GM12878 (cell line): ENCODE results near the gene TBXAS1.

Experiments
- BHLHE40 ChIP-seq, 2 experiments: fragments of 450-650 bp in 1 of 2; IDR thresholded peaks; 2 replicates each; pipeline ENCODE4 v1.6.1; 2011 to 2017; ENCODE audit warnings: low read depth in 2 of 2, borderline replicate concordance in 1 of 2, improper control_type of control experiment in 1 of 2, low read length in 1 of 2, mild to moderate bottlenecking in 1 of 2
- CEBPB ChIP-seq, 2 experiments: fragments of 150-350 bp in 1 of 2; IDR thresholded peaks; 2 replicates each; pipeline ENCODE4 v1.6.1; 2012 to 2014; ENCODE audit warnings: low read depth in 2 of 2, low read length in 2 of 2, borderline replicate concordance in 1 of 2, inconsistent platforms in 1 of 2
- CHD2 ChIP-seq: IDR thresholded peaks from 2 replicates; pipeline ENCODE4 v1.6.1; 2011; ENCODE audit warnings: low read depth, low read length, improper control_type of control experiment, borderline replicate concordance
- CTCF ChIP-seq, 3 experiments: IDR thresholded peaks in 2 of 3; conservative IDR thresholded peaks in 1 of 3; 2 replicates each; pipeline ENCODE4 v1.5.1; 2011; ENCODE audit warnings: low read depth in 3 of 3, low read length in 3 of 3, mild to moderate bottlenecking in 3 of 3, control low read depth in 2 of 3, moderate library complexity in 2 of 3, inconsistent platforms in 1 of 3, mixed read lengths in 1 of 3; ENCODE audit not compliant: control insufficient read depth in 2 of 3, insufficient read depth in 1 of 3; ENCODE audit errors: extremely low read depth in 1 of 3
- EP300 ChIP-seq, 2 experiments: fragments of 150-350 bp in 1 of 2; IDR thresholded peaks; 2 replicates each; pipeline ENCODE4 v1.6.1; 2011 to 2012; ENCODE audit warnings: low read depth in 2 of 2, low read length in 2 of 2, borderline replicate concordance in 1 of 2, improper control_type of control experiment in 1 of 2, inconsistent platforms in 1 of 2; ENCODE audit not compliant: control insufficient read depth in 1 of 2
- ETV6 ChIP-seq, 2 experiments: fragments of 450-650 bp in 1 of 2; IDR thresholded peaks in 1 of 2; conservative IDR thresholded peaks in 1 of 2; 2 replicates each; pipeline ENCODE4 v1.6.1; 2014; ENCODE audit warnings: antibody characterized with exemption in 1 of 2, borderline replicate concordance in 1 of 2, low read depth in 1 of 2, mild to moderate bottlenecking in 1 of 2, moderate library complexity in 1 of 2
- KLF5 ChIP-seq: fragments of 450-650 bp; IDR thresholded peaks from 2 replicates; pipeline ENCODE4 v1.6.1; 2014; ENCODE audit warnings: mild to moderate bottlenecking; ENCODE audit not compliant: partially characterized antibody
- MTA3 ChIP-seq: IDR thresholded peaks from 2 replicates; pipeline ENCODE4 v1.6.1; 2012; ENCODE audit warnings: low read length, inconsistent platforms, borderline replicate concordance
- NBN ChIP-seq: fragments of 450-650 bp; IDR thresholded peaks from 2 replicates; pipeline ENCODE4 v1.6.1; 2016
- NR2C1 ChIP-seq: fragments of 450-650 bp; IDR thresholded peaks from 2 replicates; pipeline ENCODE4 v1.6.1; 2017; ENCODE audit warnings: antibody characterized with exemption, mild to moderate bottlenecking, moderate library complexity
- POLR2A ChIP-seq: IDR thresholded peaks from 2 replicates; pipeline ENCODE4 v1.6.1; 2011; ENCODE audit warnings: low read depth, mild to moderate bottlenecking, low read length
- POLR2AphosphoS5 ChIP-seq: IDR thresholded peaks from 2 replicates; pipeline ENCODE4 v1.6.1; 2011; ENCODE audit warnings: mild to moderate bottlenecking, low read length, inconsistent platforms
- RAD21 ChIP-seq: IDR thresholded peaks from 2 replicates; pipeline ENCODE4 v1.6.1; 2011; ENCODE audit warnings: mild to moderate bottlenecking, low read depth, low read length, moderate library complexity; ENCODE audit not compliant: insufficient read depth
- USF1 ChIP-seq: IDR thresholded peaks from 2 replicates; pipeline ENCODE4 v1.6.1; 2011; ENCODE audit warnings: borderline replicate concordance, low read depth, mild to moderate bottlenecking, moderate library complexity, mixed read lengths, low read length; ENCODE audit not compliant: insufficient read depth; ENCODE audit errors: extremely low read length

- TF ChIP-seq USF1 (no peak), CTCF (IDR thresholded peaks at IDR 0.05 in 2 of 3, conservative IDR thresholded peaks at IDR 0.05 in 1 of 3; ENCODE audit: control insufficient read depth in 2 of 3, extremely low read depth in 1 of 3, insufficient read depth in 1 of 3, low read depth in 3 of 3, low read length in 3 of 3) (no peak), EP300 (IDR thresholded peaks at IDR 0.05; ENCODE audit: borderline replicate concordance in 1 of 2, control insufficient read depth in 1 of 2, low read depth in 2 of 2, low read length in 2 of 2) (no peak), ETV6 (conservative IDR thresholded peaks at IDR 0.05 in 1 of 2, IDR thresholded peaks at IDR 0.05 in 1 of 2; ENCODE audit: borderline replicate concordance in 1 of 2, low read depth in 1 of 2) (no peak), POLR2AphosphoS5 (no peak), NR2C1 (no peak), NBN (no peak), KLF5 (no peak), POLR2A (no peak), BHLHE40 (IDR thresholded peaks at IDR 0.05; ENCODE audit: borderline replicate concordance in 1 of 2, low read depth in 2 of 2, low read length in 1 of 2) (no peak), RAD21 (no peak), CEBPB (IDR thresholded peaks at IDR 0.05; ENCODE audit: borderline replicate concordance in 1 of 2, low read depth in 2 of 2, low read length in 2 of 2) (no peak), CHD2 (no peak), MTA3 (no peak)
Measured at GRCh38 chr7:139999516-139999915, 170.5 kb downstream of the TBXAS1 start.
